NCI-H2081 (cell line): Measurements from ENCODE around the gene KRAS.

ENCODE experiments used
- DNase-seq, 2 experiments: peaks; one replicate each; lab custom pipeline; 2025; lab: John Stamatoyannopoulos, UW

KRAS gene

GRCh38 chr12:25195056-25195971 lies 55.4 kb downstream of the KRAS start, which contains the start of the genes DNAI7 and ETFRF1:
Gene DNAI7, minus strand, starts transcription at chr12:25195160. Its CDS starts 82 bp downstream, at chr12:25195078.
Gene ETFRF1, plus strand, starts transcription at chr12:25195237. Its CDS starts 8,720 bp downstream, at chr12:25203957.
- peak; percentile 95 to 96 for DNase-seq

DNA sequence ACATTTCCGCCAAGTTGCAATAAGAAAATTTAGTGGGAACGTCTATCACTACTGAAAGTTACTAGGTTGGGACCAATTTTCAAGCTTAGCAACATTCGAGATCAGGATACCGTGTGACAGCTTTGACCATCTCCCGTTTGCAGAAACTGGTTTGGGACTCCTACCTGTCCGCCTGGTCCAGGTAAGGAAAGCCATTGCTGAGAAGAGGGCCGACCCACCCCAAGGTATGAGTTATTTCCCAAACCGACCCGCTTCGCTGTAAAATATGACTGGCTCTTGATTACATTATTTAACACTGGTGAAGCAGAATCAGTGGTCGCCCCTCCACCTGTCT lies 56.0 kb downstream of the KRAS start:
- no peak for DNase-seq

GRCh38 chr12:25194214-25194613 lies 56.5 kb downstream of the KRAS start:
- DNase-seq, result no peak

- no peak for DNase-seq
Measured at GRCh38 chr12:25190793-25191192, 59.9 kb downstream of the KRAS start.

DNA sequence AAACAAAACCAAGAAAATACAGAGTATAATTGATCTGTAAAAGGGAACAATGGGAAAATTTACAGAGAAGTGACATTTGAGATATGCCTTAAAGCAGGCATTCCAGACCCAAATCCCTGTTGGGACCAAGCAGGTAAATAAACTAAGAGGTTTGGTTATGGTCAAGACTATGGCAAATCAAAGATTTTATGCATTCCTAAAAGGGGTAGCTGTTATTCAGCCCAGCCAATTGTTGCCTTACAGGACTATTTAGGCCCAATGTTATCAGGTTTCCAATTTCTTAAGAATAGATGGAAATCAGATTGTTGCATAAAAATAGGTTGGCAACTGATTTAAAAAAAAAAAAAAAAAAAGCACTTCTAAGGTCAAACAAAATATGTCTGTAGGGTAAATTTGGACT lies 61.1 kb downstream of the KRAS start:
- DNase-seq, result no peak

DNA sequence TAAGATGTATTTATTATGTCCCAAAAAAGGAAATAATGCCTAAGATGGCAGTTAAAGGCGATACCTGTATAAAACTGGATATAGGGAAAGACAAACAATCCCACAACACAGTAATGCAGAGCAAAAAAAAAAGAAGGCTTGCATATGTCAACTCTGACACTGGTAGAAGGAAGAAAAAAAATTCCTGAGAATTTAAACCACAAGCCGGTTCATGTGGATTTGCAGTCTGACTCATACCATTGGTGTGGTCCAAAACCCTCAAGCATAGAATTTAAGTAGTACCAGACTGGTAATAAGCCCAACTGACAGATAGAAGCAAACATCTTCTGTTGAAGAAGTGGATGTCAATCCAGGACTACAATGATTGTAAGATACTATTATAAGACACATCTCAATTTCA lies 62.9 kb downstream of the KRAS start:
- no peak for DNase-seq

GRCh38 chr12:25186788-25187402 lies 63.8 kb downstream of the KRAS start:
- no peak for DNase-seq

- DNase-seq, result no peak
Measured at GRCh38 chr12:25186038-25186787, 64.5 kb downstream of the KRAS start.

- no peak for DNase-seq
Measured at GRCh38 chr12:25184132-25184531, 66.6 kb downstream of the KRAS start.

DNA sequence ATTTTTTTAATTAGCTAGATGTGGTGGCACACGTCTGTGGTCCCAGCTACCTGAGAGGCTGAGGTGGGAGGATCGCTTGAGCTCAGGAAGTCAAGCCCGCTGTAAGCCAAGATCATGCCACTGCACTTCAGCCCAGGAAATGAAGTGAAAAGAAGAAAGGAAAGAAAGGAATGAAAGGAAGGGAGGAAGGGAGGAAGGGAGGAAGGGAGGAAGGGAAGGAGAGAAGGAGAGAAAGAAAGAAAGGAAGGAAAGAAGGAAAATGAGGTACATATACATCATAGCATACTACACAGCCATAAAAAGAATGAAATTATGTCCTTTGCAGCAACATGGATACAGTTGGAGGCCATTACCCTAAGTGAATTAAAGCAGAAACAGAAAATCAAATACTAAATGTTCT lies 68.0 kb downstream of the KRAS start:
- DNase-seq, result no peak

- no peak for DNase-seq
Measured at GRCh38 chr12:25162866-25163265, 87.9 kb downstream of the KRAS start.

- DNase-seq, result no peak
Measured at GRCh38 chr12:25156061-25156460, 94.7 kb downstream of the KRAS start.

DNA sequence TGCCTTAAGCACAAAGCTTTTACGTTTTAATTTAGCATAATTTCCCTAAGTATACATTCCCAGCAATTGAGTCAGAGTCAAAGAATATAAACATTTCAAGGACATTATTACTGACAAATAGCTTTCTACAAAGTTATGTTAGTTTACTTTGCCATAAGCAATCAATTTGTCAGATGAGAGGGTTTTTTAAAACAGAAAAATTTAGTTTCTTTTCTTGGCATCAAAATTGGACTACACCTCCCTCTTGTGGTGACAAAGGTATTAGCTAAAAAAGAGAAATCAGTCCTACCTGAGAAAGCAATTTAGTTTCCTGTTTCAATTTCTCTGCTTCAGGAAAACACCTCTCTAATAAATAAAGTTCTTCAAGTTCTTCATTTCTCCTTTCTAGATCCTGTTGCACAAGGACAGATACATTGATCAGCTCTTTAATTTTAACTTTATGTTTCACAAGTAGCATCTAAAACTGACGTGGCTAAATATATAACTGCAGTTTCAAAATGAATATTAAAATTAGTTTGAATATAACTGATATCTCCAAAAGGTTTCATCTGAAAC lies 95.6 kb downstream of the KRAS start:
- DNase-seq, result peak; percentile 20 to 25
